ENCODE data around the gene MAML2.

DNA sequence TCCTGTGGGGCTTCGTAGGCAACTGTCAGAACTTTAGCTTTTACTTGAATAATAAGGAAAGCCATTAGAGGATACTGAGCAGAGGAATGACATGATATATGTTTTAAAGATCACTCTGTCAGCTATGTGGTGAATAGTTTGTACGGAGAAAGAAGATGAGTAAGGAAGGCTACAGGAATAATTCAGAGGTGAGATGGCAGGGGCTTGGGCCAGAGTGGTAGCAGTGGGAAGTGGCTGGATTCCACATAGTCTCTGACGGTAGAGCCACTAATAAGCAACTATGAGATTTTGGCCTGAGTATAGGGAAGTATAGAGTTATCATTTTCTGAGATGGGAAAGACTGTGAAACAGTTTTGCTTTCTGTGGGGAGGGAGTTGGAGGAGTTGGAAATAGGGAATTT is 325.1 kb downstream of the MAML2 start:
- no peak for TF ChIP-seq CTCF (IDR thresholded peaks at IDR 0.05)
- no peak for TF ChIP-seq ZFX (IDR thresholded peaks at IDR 0.05; ENCODE audit: borderline replicate concordance)

Data from 22Rv1 (cell line).